Measurements from ENCODE around the gene PRDM7.

Gene PRDM7

GRCh38 chr16:90044111-90044551 lies 33.0 kb downstream of the PRDM7 start:
- Histone ChIP-seq H3K9me3 (ENCODE audit: control insufficient read depth, insufficient read depth, low read length) (no peaks in the 10 kb centered on the region), H3K9ac (ENCODE audit: low read depth, low read length) (no peak overlapping the region), H3K36me3 (ENCODE audit: control insufficient read depth, insufficient read depth, low read length) (peaks cover 28% of the 10 kb centered on the region), H3K4me1 (ENCODE audit: control insufficient read depth, insufficient read depth, low read length) (no peaks in the 10 kb centered on the region), H3K4me3 (ENCODE audit: low read depth, low read length) (no peak overlapping the region), H3K27me3 (ENCODE audit: control insufficient read depth, insufficient read depth, low read length) (no peaks in the 10 kb centered on the region)

- Histone ChIP-seq H3K9me3 (ENCODE audit: control insufficient read depth, insufficient read depth, low read length) (no peaks in the 10 kb centered on the region), H3K27me3 (ENCODE audit: control insufficient read depth, insufficient read depth, low read length) (no peaks in the 10 kb centered on the region), H3K9ac (ENCODE audit: low read depth, low read length) (no peak overlapping the region), H3K36me3 (ENCODE audit: control insufficient read depth, insufficient read depth, low read length) (peaks cover 32% of the 10 kb centered on the region), H3K4me3 (ENCODE audit: low read depth, low read length) (no peak overlapping the region), H3K4me1 (ENCODE audit: control insufficient read depth, insufficient read depth, low read length) (no peaks in the 10 kb centered on the region)
Observed at GRCh38 chr16:90043526-90043925, 33.6 kb downstream of the PRDM7 start.

- Histone ChIP-seq H3K36me3 (ENCODE audit: control insufficient read depth, insufficient read depth, low read length) (peaks cover 32% of the 10 kb centered on the region), H3K27me3 (ENCODE audit: control insufficient read depth, insufficient read depth, low read length) (no peaks in the 10 kb centered on the region), H3K4me1 (ENCODE audit: control insufficient read depth, insufficient read depth, low read length) (no peaks in the 10 kb centered on the region), H3K4me3 (ENCODE audit: low read depth, low read length) (no peak overlapping the region), H3K9ac (ENCODE audit: low read depth, low read length) (no peak overlapping the region), H3K9me3 (ENCODE audit: control insufficient read depth, insufficient read depth, low read length) (no peaks in the 10 kb centered on the region)
Observed at GRCh38 chr16:90042946-90043514, 34.1 kb downstream of the PRDM7 start.

GRCh38 chr16:90041896-90042473 lies 35.1 kb downstream of the PRDM7 start:
- H3K9ac ChIP-seq (ENCODE audit: low read depth, low read length), result no peak overlapping the region
- H3K4me1 ChIP-seq (ENCODE audit: control insufficient read depth, insufficient read depth, low read length), result no peaks in the 10 kb centered on the region
- H3K27me3 ChIP-seq (ENCODE audit: control insufficient read depth, insufficient read depth, low read length), result no peaks in the 10 kb centered on the region
- H3K9me3 ChIP-seq (ENCODE audit: control insufficient read depth, insufficient read depth, low read length), result no peaks in the 10 kb centered on the region
- H3K36me3 ChIP-seq (ENCODE audit: control insufficient read depth, insufficient read depth, low read length), result peaks cover 42% of the 10 kb centered on the region
- H3K4me3 ChIP-seq (ENCODE audit: low read depth, low read length), result no peak overlapping the region

GRCh38 chr16:90040152-90041023 lies 36.7 kb downstream of the PRDM7 start:
- Histone ChIP-seq H3K9me3 (ENCODE audit: control insufficient read depth, insufficient read depth, low read length) (no peaks in the 10 kb centered on the region), H3K36me3 (ENCODE audit: control insufficient read depth, insufficient read depth, low read length) (peaks cover 57% of the 10 kb centered on the region), H3K4me1 (ENCODE audit: control insufficient read depth, insufficient read depth, low read length) (no peaks in the 10 kb centered on the region), H3K9ac (ENCODE audit: low read depth, low read length) (no peak overlapping the region), H3K4me3 (ENCODE audit: low read depth, low read length) (no peak overlapping the region), H3K27me3 (ENCODE audit: control insufficient read depth, insufficient read depth, low read length) (no peaks in the 10 kb centered on the region)

GRCh38 chr16:90037276-90037675 lies 39.9 kb downstream of the PRDM7 start:
- Histone ChIP-seq H3K4me3 (ENCODE audit: low read depth, low read length) (no peak overlapping the region), H3K9me3 (ENCODE audit: control insufficient read depth, insufficient read depth, low read length) (no peaks in the 10 kb centered on the region), H3K27me3 (ENCODE audit: control insufficient read depth, insufficient read depth, low read length) (no peaks in the 10 kb centered on the region), H3K36me3 (ENCODE audit: control insufficient read depth, insufficient read depth, low read length) (peaks cover 56% of the 10 kb centered on the region), H3K4me1 (ENCODE audit: control insufficient read depth, insufficient read depth, low read length) (no peaks in the 10 kb centered on the region), H3K9ac (ENCODE audit: low read depth, low read length) (no peak overlapping the region)

GRCh38 chr16:90035902-90036301 lies 41.2 kb downstream of the PRDM7 start:
- Histone ChIP-seq H3K36me3 (ENCODE audit: control insufficient read depth, insufficient read depth, low read length) (peaks cover 65% of the 10 kb centered on the region), H3K4me1 (ENCODE audit: control insufficient read depth, insufficient read depth, low read length) (no peaks in the 10 kb centered on the region), H3K9ac (ENCODE audit: low read depth, low read length) (no peak overlapping the region), H3K9me3 (ENCODE audit: control insufficient read depth, insufficient read depth, low read length) (no peaks in the 10 kb centered on the region), H3K27me3 (ENCODE audit: control insufficient read depth, insufficient read depth, low read length) (no peaks in the 10 kb centered on the region), H3K4me3 (ENCODE audit: low read depth, low read length) (no peak overlapping the region)

- Histone ChIP-seq H3K4me3 (ENCODE audit: low read depth, low read length) (no peak overlapping the region), H3K4me1 (ENCODE audit: control insufficient read depth, insufficient read depth, low read length) (no peaks in the 10 kb centered on the region), H3K36me3 (ENCODE audit: control insufficient read depth, insufficient read depth, low read length) (peaks cover 55% of the 10 kb centered on the region), H3K27me3 (ENCODE audit: control insufficient read depth, insufficient read depth, low read length) (no peaks in the 10 kb centered on the region), H3K9me3 (ENCODE audit: control insufficient read depth, insufficient read depth, low read length) (no peaks in the 10 kb centered on the region), H3K9ac (ENCODE audit: low read depth, low read length) (no peak overlapping the region)
Observed at GRCh38 chr16:90034504-90034903, 42.6 kb downstream of the PRDM7 start.

- no peaks in the 10 kb centered on the region for H3K9me3 ChIP-seq (ENCODE audit: control insufficient read depth, insufficient read depth, low read length)
- H3K4me1 ChIP-seq (ENCODE audit: control insufficient read depth, insufficient read depth, low read length), result no peaks in the 10 kb centered on the region
- H3K36me3 ChIP-seq (ENCODE audit: control insufficient read depth, insufficient read depth, low read length), result peaks cover 53% of the 10 kb centered on the region
- H3K9ac ChIP-seq (ENCODE audit: low read depth, low read length), result no peak overlapping the region
- no peaks in the 10 kb centered on the region for H3K27me3 ChIP-seq (ENCODE audit: control insufficient read depth, insufficient read depth, low read length)
- no peak overlapping the region for H3K4me3 ChIP-seq (ENCODE audit: low read depth, low read length)
Observed at GRCh38 chr16:90033387-90033786, 43.7 kb downstream of the PRDM7 start.

GRCh38 chr16:90032674-90033331 lies 44.3 kb downstream of the PRDM7 start:
- H3K36me3 ChIP-seq (ENCODE audit: control insufficient read depth, insufficient read depth, low read length), result peaks cover 52% of the 10 kb centered on the region
- H3K9me3 ChIP-seq (ENCODE audit: control insufficient read depth, insufficient read depth, low read length), result no peaks in the 10 kb centered on the region
- H3K9ac ChIP-seq (ENCODE audit: low read depth, low read length), result no peak overlapping the region
- H3K27me3 ChIP-seq (ENCODE audit: control insufficient read depth, insufficient read depth, low read length), result no peaks in the 10 kb centered on the region
- no peak overlapping the region for H3K4me3 ChIP-seq (ENCODE audit: low read depth, low read length)
- H3K4me1 ChIP-seq (ENCODE audit: control insufficient read depth, insufficient read depth, low read length), result no peaks in the 10 kb centered on the region

GRCh38 chr16:90031931-90032673 lies 45.0 kb downstream of the PRDM7 start:
- no peaks in the 10 kb centered on the region for H3K4me1 ChIP-seq (ENCODE audit: control insufficient read depth, insufficient read depth, low read length)
- H3K9me3 ChIP-seq (ENCODE audit: control insufficient read depth, insufficient read depth, low read length), result no peaks in the 10 kb centered on the region
- H3K9ac ChIP-seq (ENCODE audit: low read depth, low read length), result no peak overlapping the region
- no peaks in the 10 kb centered on the region for H3K27me3 ChIP-seq (ENCODE audit: control insufficient read depth, insufficient read depth, low read length)
- H3K36me3 ChIP-seq (ENCODE audit: control insufficient read depth, insufficient read depth, low read length), result peaks cover 45% of the 10 kb centered on the region
- no peak overlapping the region for H3K4me3 ChIP-seq (ENCODE audit: low read depth, low read length)

Measured in iPS-15b (cell line).